ENCODE results near the gene YDJC. TPM values are rescaled to one million over a fixed set of nuclear protein-coding genes. Genes with fewer than 3 reads are reported as not detected.
A peak's percentile ranks its signal among the peaks of the same experiment; 100 is the strongest.
"Not testable (repeated sequence)": the region's sequence is repeated elsewhere in the genome, so short reads cannot be mapped to it uniquely, and the experiment has no call there.

The YDJC gene
- total RNA-seq, 1 donor from 2014 or later, result 27.2 TPM

- no peak for DNase-seq (ENCODE audit: low spot score)
These were observed 21.7 kb upstream of the YDJC start for GRCh38 chr22:21651521-21652009.

GRCh38 chr22:21650823-21651520 is 21.1 kb upstream of the YDJC start:
- no peak for DNase-seq (ENCODE audit: low spot score)

- DNase-seq (ENCODE audit: low spot score), result no peak
These were observed 20.5 kb upstream of the YDJC start for GRCh38 chr22:21650280-21650679.

- DNase-seq (ENCODE audit: low spot score), result peak; percentile 81
These were observed 17.1 kb upstream of the YDJC start for GRCh38 chr22:21646608-21647590.

- not testable (repeated sequence) for DNase-seq (ENCODE audit: low spot score)
These were observed 15.7 kb upstream of the YDJC start for GRCh38 chr22:21645513-21645912.

- no peak for DNase-seq (ENCODE audit: low spot score)
These were observed 13.9 kb upstream of the YDJC start for GRCh38 chr22:21643533-21644357.

GRCh38 chr22:21642584-21643448 is 13.0 kb upstream of the YDJC start:
- DNase-seq (ENCODE audit: low spot score), result no peak

GRCh38 chr22:21641789-21642583 is 12.2 kb upstream of the YDJC start, which contains the start of gene SDF2L1:
Gene SDF2L1, plus strand, starts transcription at chr22:21642302. Its CDS starts 35 bp downstream, at chr22:21642337.
- DNase-seq (ENCODE audit: low spot score), result peak; percentile 98

- no peak for DNase-seq (ENCODE audit: low spot score)
These were observed 11.6 kb upstream of the YDJC start for GRCh38 chr22:21641417-21641788.

- DNase-seq (ENCODE audit: low spot score), result no peak
These were observed 11.0 kb upstream of the YDJC start for GRCh38 chr22:21640810-21641209.

- DNase-seq (ENCODE audit: low spot score), result no peak
These were observed 9.5 kb upstream of the YDJC start for GRCh38 chr22:21639359-21639758.

GRCh38 chr22:21637450-21637849 is 7.6 kb upstream of the YDJC start:
- not testable (repeated sequence) for DNase-seq (ENCODE audit: low spot score)

- no peak for DNase-seq (ENCODE audit: low spot score)
These were observed 6.9 kb upstream of the YDJC start for GRCh38 chr22:21636629-21637218.

- no peak for DNase-seq (ENCODE audit: low spot score)
These were observed 6.1 kb upstream of the YDJC start for GRCh38 chr22:21635771-21636510.

- DNase-seq (ENCODE audit: low spot score), result no peak
These were observed 5.0 kb upstream of the YDJC start for GRCh38 chr22:21634844-21635243.

GRCh38 chr22:21634081-21634480 is 4.3 kb upstream of the YDJC start:
- DNase-seq (ENCODE audit: low spot score), result no peak

- no peak for DNase-seq (ENCODE audit: low spot score)
These were observed 3.7 kb upstream of the YDJC start for GRCh38 chr22:21633481-21633880.

- DNase-seq (ENCODE audit: low spot score), result no peak
These were observed 3.1 kb upstream of the YDJC start for GRCh38 chr22:21632931-21633330.
